NCI-H748 (cell line): Measurements from ENCODE around the gene MFAP3.
A peak's percentile ranks its signal among the peaks of the same experiment; 100 is the strongest.

ENCODE experiments used
- DNase-seq: peaks from one replicate; lab custom pipeline; 2025; ENCODE audit not compliant: unreplicated experiment; lab: John Stamatoyannopoulos, UW

MFAP3 gene

GRCh38 chr5:154090656-154091055, 51.9 kb downstream of the MFAP3 start:
- DNase-seq, result no peak

DNA sequence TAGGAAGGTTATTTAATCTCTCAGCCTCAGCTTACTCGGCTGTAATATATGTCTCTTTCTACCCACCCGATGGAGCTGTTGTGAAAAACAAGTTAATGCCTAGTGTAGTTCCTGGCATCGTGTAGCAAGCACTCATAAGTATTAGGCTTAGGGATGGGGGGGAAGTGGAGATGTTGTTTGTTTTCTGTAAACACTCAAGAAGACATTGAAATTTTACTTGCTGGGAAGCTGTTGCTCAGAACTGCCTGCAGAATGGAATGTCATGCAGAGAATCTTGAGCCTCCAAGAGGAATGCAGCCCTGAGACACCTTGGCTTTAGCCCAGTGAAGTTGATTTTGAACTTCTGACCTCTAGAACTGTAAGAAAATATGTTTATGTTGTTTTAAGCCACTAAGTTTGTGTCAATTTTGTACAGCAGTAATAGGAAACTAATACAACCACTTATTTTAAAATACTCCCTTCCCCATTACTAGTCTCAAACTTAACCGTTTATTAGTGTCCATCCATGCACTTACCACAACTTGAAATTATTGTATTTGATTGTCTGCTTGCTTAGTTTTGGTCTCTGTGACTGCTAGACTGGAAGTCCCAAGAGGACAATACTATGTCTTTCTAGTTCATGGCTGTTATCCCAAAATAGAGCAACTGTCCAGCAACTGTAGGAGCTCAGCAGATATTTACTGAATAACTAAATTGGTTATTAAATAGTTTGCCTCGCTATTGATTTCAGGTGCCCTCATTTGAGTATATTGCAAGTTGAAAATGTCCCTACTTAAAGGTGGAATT, 53.8 kb downstream of the MFAP3 start:
- DNase-seq, result no peak

DNA sequence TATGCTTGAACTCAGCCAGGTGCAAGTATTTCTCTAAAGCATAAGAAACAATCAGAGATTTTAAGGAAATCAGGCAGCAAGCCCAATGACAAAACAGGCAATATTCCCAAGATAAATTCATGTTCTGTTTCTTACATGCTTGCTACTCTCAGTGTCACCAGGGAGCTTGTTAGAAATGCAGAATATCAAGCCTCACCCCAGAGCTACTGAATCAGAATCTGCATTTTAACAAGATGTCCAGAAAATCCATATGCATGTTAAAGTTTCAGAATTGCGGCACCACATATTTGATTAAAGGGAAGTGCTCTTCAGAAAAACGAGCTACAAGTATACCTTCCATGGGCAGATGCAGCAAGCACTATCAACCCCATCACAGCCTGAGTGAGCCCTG, 54.4 kb downstream of the MFAP3 start:
- no peak for DNase-seq

GRCh38 chr5:154095904-154096303, 57.1 kb downstream of the MFAP3 start:
- DNase-seq, result peak; percentile 93

DNA sequence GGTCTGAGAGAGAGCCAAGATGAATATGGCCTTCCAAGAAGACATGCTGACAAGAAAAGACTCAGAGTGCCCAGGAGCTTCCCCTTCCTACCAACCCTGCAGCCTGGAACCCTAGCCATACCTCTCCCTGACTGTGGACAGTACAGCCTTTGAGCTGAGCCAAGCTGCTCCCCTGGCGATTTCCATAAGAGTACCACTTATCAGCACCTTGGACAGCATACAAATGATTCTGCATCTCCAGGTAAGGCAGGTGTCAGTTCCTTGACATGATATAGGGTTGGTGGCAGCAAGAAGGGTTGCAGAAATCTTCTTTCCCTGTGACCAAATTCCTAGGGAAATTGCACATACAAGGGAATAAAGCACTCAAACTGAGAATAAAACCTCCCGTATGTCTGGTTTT, 58.3 kb downstream of the MFAP3 start:
- no peak for DNase-seq

GRCh38 chr5:154098465-154098864, 59.7 kb downstream of the MFAP3 start:
- DNase-seq, result no peak

DNA sequence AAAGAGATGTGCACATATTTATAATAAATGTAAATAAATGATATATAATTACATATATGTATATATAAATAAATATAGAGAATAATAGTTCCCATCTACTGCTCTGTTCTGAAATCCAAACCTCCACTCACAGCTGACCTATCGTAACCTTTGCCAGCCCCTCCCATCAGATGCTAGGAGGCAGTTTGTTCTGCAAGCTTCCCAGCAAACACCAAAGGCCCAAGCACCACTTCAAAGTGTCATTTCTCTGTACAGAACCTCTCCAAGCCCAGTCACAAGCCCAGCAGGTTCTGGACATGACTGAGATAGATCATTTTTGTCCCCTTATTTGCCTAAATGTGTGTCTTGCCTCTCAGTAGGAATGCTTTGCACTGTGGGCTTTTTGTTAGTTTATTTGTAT, 62.4 kb downstream of the MFAP3 start:
- DNase-seq, result no peak

DNA sequence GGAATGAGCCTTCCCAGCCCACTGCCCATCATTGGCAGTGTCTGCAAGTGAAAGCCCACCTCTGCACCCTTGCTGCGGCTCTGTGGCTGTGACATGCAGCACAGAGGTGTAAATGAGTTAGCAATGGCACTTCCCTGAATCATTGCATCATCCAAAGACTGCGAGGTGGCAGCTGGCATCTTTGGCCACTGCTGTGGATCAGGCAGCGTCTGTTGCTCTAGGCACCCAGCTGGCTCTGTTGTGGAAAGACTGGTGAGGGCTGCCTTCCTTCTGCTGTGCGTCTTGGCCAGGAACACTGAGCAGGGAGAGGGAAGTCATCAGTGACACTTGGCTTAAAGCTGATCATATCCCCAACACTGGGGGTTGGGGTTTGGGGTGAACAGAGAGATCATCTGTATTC, 64.5 kb downstream of the MFAP3 start:
- no peak for DNase-seq
